NCI-H446 (cell line): Measurements from ENCODE around the gene GAA.

Experiments used
- DNase-seq, 2 experiments: peaks; one replicate each; lab custom pipeline; 2025; lab: John Stamatoyannopoulos, UW

Gene GAA

GRCh38 chr17:80101011-80101945, at the start of gene GAA:
Gene GAA, plus strand, starts transcription at chr17:80101581. Its CDS starts 3,006 bp downstream, at chr17:80104587.
- DNase-seq = peak; percentile 71 to 96

GRCh38 chr17:80051681-80052080, 49.7 kb upstream of the GAA start:
- no peak for DNase-seq

- no peak for DNase-seq
Measured at GRCh38 chr17:80053102-80053501, 48.3 kb upstream of the GAA start.

- no peak for DNase-seq
Measured at GRCh38 chr17:80055597-80055996, 45.8 kb upstream of the GAA start.

- DNase-seq = no peak
Measured at GRCh38 chr17:80058311-80058955, 42.9 kb upstream of the GAA start.

- DNase-seq = no peak
Measured at GRCh38 chr17:80060644-80061043, 40.7 kb upstream of the GAA start.

GRCh38 chr17:80061421-80061820, 40.0 kb upstream of the GAA start:
- no peak for DNase-seq

GRCh38 chr17:80063830-80064585, 37.4 kb upstream of the GAA start:
- DNase-seq = peak in 1 of 2 experiments; percentile 48

GRCh38 chr17:80064696-80065095, 36.7 kb upstream of the GAA start:
- DNase-seq = no peak

- no peak for DNase-seq
Measured at GRCh38 chr17:80065478-80066170, 35.8 kb upstream of the GAA start.

- DNase-seq = no peak
Measured at GRCh38 chr17:80067393-80067986, 33.9 kb upstream of the GAA start.

- DNase-seq = no peak
Measured at GRCh38 chr17:80068301-80069222, 32.8 kb upstream of the GAA start.

GRCh38 chr17:80070375-80071115, 30.8 kb upstream of the GAA start:
- no peak for DNase-seq

- no peak for DNase-seq
Measured at GRCh38 chr17:80071116-80071841, 30.1 kb upstream of the GAA start.

- DNase-seq = no peak
Measured at GRCh38 chr17:80072410-80072809, 29.0 kb upstream of the GAA start.

GRCh38 chr17:80080081-80080480, 21.3 kb upstream of the GAA start:
- DNase-seq = no peak

GRCh38 chr17:80081596-80081995, 19.8 kb upstream of the GAA start:
- no peak for DNase-seq

- DNase-seq = peak; percentile 71 to 87
Measured at GRCh38 chr17:80082403-80083135, 18.8 kb upstream of the GAA start.
